WTC11 (cell line): ENCODE measurements around the gene CNTFR.
"Not testable (repeated sequence)": the region's sequence is repeated elsewhere in the genome, so short reads cannot be mapped to it uniquely, and the experiment has no call there.

Experiments used
- CREB1 ChIP-seq: sonication (generic); formaldehyde crosslinking; IDR thresholded peaks from 2 replicates; pipeline ENCODE4 v1.8.0; 2023; ENCODE audit warnings: mild to moderate bottlenecking, missing genetic modification reagents
- IRF2 ChIP-seq: sonication (generic); formaldehyde crosslinking; IDR thresholded peaks from 2 replicates; pipeline ENCODE4 v1.8.0; 2022; ENCODE audit warnings: low read depth, missing genetic modification reagents, borderline replicate concordance
- JUN ChIP-seq: sonication (generic); formaldehyde crosslinking; IDR thresholded peaks from 2 replicates; pipeline ENCODE4 v1.8.0; 2023; ENCODE audit warnings: mild to moderate bottlenecking, missing genetic modification reagents
- SMAD3 ChIP-seq: sonication (generic); formaldehyde crosslinking; IDR thresholded peaks from 2 replicates; pipeline ENCODE4 v1.8.0; 2022; ENCODE audit warnings: missing genetic modification reagents, mild to moderate bottlenecking, borderline replicate concordance
- ZNF317 ChIP-seq: sonication (generic); formaldehyde crosslinking; IDR thresholded peaks from 2 replicates; pipeline ENCODE4 v1.8.1; 2023; ENCODE audit warnings: low read depth, mild to moderate bottlenecking, moderate library complexity, missing genetic modification reagents, borderline replicate concordance
- TF ChIP-seq, protein P1 (sequence below): fragments of 200-600 bp; IDR thresholded peaks from 2 replicates; pipeline ENCODE4 v1.8.0; 2022; ENCODE audit warnings: antibody characterized with exemption
- TF ChIP-seq, protein P2 (sequence below): sonication (generic); formaldehyde crosslinking; IDR thresholded peaks from 2 replicates; pipeline ENCODE4 v1.8.1; 2022; ENCODE audit warnings: mild to moderate bottlenecking, moderate library complexity, missing genetic modification reagents
- TF ChIP-seq, protein P3 (sequence below): sonication (generic); formaldehyde crosslinking; IDR thresholded peaks from 2 replicates; pipeline ENCODE4 v1.8.0; 2022; ENCODE audit warnings: mild to moderate bottlenecking, missing genetic modification reagents

DNA sequence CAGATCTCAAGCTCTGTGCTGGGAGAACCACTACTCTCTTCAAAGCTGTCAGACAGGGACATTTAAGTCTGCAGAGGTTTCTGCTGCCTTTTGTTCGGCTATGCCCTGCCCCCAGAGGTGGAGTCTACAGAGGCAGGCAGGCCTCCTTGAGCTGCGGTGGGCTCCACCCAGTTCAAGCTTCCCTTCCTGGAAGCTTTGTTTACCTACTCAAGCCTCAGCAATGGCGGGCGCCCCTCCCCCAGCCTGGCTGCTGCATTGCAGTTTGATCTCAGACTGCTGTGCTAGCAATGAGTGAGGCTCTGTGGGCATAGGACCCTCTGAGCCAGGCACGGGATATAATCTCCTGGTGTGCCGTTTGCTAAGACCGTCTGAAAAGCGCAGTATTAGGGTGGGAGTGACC, 57.5 kb downstream of the CNTFR start:
- TF ChIP-seq, protein P1, sequence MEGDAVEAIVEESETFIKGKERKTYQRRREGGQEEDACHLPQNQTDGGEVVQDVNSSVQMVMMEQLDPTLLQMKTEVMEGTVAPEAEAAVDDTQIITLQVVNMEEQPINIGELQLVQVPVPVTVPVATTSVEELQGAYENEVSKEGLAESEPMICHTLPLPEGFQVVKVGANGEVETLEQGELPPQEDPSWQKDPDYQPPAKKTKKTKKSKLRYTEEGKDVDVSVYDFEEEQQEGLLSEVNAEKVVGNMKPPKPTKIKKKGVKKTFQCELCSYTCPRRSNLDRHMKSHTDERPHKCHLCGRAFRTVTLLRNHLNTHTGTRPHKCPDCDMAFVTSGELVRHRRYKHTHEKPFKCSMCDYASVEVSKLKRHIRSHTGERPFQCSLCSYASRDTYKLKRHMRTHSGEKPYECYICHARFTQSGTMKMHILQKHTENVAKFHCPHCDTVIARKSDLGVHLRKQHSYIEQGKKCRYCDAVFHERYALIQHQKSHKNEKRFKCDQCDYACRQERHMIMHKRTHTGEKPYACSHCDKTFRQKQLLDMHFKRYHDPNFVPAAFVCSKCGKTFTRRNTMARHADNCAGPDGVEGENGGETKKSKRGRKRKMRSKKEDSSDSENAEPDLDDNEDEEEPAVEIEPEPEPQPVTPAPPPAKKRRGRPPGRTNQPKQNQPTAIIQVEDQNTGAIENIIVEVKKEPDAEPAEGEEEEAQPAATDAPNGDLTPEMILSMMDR: not testable (repeated sequence)
- TF ChIP-seq ZNF317 (CRISPR knock-in tag); CREB1 (CRISPR knock-in tag); IRF2; JUN (CRISPR knock-in tag); SMAD3 (CRISPR knock-in tag): not testable (repeated sequence)
- TF ChIP-seq, protein P2, sequence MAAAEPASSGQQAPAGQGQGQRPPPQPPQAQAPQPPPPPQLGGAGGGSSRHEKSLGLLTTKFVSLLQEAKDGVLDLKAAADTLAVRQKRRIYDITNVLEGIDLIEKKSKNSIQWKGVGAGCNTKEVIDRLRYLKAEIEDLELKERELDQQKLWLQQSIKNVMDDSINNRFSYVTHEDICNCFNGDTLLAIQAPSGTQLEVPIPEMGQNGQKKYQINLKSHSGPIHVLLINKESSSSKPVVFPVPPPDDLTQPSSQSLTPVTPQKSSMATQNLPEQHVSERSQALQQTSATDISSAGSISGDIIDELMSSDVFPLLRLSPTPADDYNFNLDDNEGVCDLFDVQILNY (CRISPR knock-in tag): not testable (repeated sequence)
- TF ChIP-seq, protein P3, sequence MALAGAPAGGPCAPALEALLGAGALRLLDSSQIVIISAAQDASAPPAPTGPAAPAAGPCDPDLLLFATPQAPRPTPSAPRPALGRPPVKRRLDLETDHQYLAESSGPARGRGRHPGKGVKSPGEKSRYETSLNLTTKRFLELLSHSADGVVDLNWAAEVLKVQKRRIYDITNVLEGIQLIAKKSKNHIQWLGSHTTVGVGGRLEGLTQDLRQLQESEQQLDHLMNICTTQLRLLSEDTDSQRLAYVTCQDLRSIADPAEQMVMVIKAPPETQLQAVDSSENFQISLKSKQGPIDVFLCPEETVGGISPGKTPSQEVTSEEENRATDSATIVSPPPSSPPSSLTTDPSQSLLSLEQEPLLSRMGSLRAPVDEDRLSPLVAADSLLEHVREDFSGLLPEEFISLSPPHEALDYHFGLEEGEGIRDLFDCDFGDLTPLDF (CRISPR knock-in tag): not testable (repeated sequence)
